Esophagus squamous epithelium (tissue), 5 donors: ENCODE measurements around the gene PEX6. TPM values are rescaled to one million over a fixed set of nuclear protein-coding genes. Genes with fewer than 3 reads are reported as not detected.

Experiments
- DNase-seq: peaks from one replicate; lab custom pipeline; 2025; lab: John Stamatoyannopoulos, UW
- H3K27ac ChIP-seq, 4 donors: fragments of 200-600 bp; sonication (generic); one replicate each; pipeline ENCODE4 v1.5.1; 2016 to 2019; ENCODE audit warnings: mild to moderate bottlenecking in 1 of 4
- H3K27me3 ChIP-seq, 4 donors: fragments of 200-600 bp; sonication (generic); 1 replicate in 3 of 4; 2 replicates in 1 of 4; pipeline versions ENCODE4 v1.5.1 to v1.6.0; 2017 to 2021; ENCODE audit warnings: antibody characterized with exemption in 1 of 4
- H3K36me3 ChIP-seq, 3 donors: fragments of 200-600 bp; sonication (generic); one replicate each; pipeline ENCODE4 v1.5.1; 2016 to 2019
- H3K4me1 ChIP-seq, 3 donors: fragments of 200-600 bp; sonication (generic); one replicate each; pipeline ENCODE4 v1.5.1; 2017 to 2019
- H3K4me3 ChIP-seq, 4 donors: fragments of 200-600 bp; sonication (generic); 1 replicate in 3 of 4; 2 replicates in 1 of 4; pipeline ENCODE4 v1.5.1; 2016 to 2019; ENCODE audit warnings: mild to moderate bottlenecking in 2 of 4, moderate library complexity in 1 of 4
- H3K9me3 ChIP-seq, 3 donors: fragments of 200-600 bp; sonication (generic); one replicate each; pipeline ENCODE4 v1.5.1; 2016 to 2019
- POLR2A ChIP-seq, 4 donors: fragments of 450-650 bp; IDR thresholded peaks; one replicate each; pipeline ENCODE4 v1.6.1; 2017; ENCODE audit warnings: antibody characterized with exemption in 4 of 4, mild to moderate bottlenecking in 4 of 4, moderate library complexity in 3 of 4
- WGBS, 2 donors: methylation state at CpG; one replicate each; pipeline ENCODE4 v1.1.5; 2018; 5-methylcytosine and 5-hydroxymethylcytosine counted together
- intact Hi-C: fragments of 100-400 bp; cut with DNase I; formaldehyde crosslinking; loops from one replicate; pipeline ENCODE4 v1.15.0; 2022
- total RNA-seq, 4 donors: library from RNA; depleted of rRNA; stranded (reverse); fragments of >200 nt; gene quantifications; one replicate each; pipeline ENCODE4 v1.1.0, GENCODE V29; 2016
- TF ChIP-seq, protein P1 (sequence below), 6 experiments: fragments of 450-650 bp in 4 of 6; fragments of 200-600 bp in 2 of 6; sonication (generic) in 2 of 6; IDR thresholded peaks; one replicate each; pipeline ENCODE4 v1.5.1; 2016 to 2019; ENCODE audit warnings: antibody characterized with exemption in 6 of 6, mild to moderate bottlenecking in 4 of 6, moderate library complexity in 4 of 6
- donor health status: DM: yes; HTN: yes; CAD: no.

PEX6 gene
- total RNA-seq, 4 donors from 2014 or later: 11.3 to 21.2 (median 17.1) TPM

DNA sequence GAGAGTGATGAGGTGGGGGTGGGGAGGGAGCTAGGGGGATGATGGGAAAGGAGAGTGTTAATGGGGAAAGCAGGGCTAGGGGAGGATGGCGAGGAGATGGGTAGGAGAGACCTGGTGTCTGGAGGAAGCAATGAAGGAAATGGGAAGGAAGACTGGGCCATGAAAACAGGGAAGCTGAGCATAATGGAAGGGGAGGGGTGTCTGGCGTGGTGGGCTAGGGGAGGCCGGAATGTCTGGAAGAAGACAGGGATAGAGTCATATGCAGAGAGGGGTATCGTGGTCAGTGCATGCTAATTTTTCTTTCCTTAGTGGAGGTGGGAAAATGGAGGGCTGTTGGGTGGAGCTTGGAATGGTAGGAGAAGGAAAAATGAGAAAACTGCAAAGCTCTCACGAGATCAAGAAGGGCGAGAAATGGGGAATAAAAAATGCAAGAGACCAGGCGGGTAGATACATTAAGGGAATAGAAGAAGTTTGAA, 35.5 kb upstream of the PEX6 start:
- intact Hi-C loops: no loop called here
- no peaks in the 10 kb centered on the region for H3K27me3 ChIP-seq
- TF ChIP-seq, protein P1, sequence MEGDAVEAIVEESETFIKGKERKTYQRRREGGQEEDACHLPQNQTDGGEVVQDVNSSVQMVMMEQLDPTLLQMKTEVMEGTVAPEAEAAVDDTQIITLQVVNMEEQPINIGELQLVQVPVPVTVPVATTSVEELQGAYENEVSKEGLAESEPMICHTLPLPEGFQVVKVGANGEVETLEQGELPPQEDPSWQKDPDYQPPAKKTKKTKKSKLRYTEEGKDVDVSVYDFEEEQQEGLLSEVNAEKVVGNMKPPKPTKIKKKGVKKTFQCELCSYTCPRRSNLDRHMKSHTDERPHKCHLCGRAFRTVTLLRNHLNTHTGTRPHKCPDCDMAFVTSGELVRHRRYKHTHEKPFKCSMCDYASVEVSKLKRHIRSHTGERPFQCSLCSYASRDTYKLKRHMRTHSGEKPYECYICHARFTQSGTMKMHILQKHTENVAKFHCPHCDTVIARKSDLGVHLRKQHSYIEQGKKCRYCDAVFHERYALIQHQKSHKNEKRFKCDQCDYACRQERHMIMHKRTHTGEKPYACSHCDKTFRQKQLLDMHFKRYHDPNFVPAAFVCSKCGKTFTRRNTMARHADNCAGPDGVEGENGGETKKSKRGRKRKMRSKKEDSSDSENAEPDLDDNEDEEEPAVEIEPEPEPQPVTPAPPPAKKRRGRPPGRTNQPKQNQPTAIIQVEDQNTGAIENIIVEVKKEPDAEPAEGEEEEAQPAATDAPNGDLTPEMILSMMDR (IDR thresholded peaks at IDR 0.05): no peak
- no peak for TF ChIP-seq POLR2A (IDR thresholded peaks at IDR 0.05)
- peaks cover 35 to 55% (median 44%) of the 10 kb centered on the region in 3 donors for H3K4me1 ChIP-seq
- DNase-seq: no peak
- peaks cover 21 to 59% (median 26%) of the 10 kb centered on the region in 3 donors for H3K36me3 ChIP-seq
- no peaks in the 10 kb centered on the region for H3K9me3 ChIP-seq
- H3K27ac ChIP-seq: peak overlapping the region; percentile 79 to 88 (median 86)
- H3K4me3 ChIP-seq: peak overlapping the region; percentile 68 to 91 (median 70)
- 0 to 1% methylated on average over 7 of the region's 7 CpGs for WGBS, 2 donors

DNA sequence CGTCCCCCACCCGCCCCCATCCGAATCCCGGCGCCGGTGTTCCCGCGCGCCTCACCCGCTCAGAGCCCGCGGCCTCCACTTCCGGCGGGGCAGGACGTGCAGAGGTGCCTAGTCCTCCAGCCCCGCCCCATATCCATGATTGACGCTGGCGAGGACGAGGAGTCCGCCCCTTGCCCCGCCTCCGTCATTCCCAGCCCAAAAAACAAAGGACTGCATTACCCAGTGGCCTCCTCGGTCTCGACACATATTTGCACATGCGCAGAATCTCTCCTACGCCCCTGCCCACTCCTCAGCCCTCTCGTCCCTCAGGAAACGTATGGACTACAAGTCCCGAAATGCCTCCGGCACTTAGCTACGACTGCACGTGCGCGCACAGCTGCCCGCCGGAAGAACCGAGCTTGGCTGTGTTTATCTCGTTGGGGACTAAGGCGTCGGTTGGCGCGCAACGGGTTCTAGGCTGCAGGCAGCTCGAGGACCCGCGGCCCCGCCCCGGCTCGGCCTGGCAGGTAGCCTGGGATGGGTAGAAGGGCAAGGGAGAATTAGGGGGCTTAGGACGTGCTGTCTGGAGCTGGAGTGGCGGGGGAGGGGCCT, 35.0 kb upstream of the PEX6 start, which contains the start of the genes KLHDC3 and MEA1:
TSS of gene KLHDC3 (plus strand) at position 407 of the 591 bp plus-strand sequence. CDS start 2,944 bp downstream, outside the sequence.
TSS of gene MEA1 (minus strand) at position 104 of the 591 bp plus-strand sequence. CDS start 133 bp downstream, outside the sequence.
- peaks cover 35 to 55% (median 44%) of the 10 kb centered on the region in 3 donors for H3K4me1 ChIP-seq
- intact Hi-C loops: no loop called here
- 0% methylated on average over 7 to 10 of the region's 51 CpGs for WGBS, 2 donors
- TF ChIP-seq, protein P1 (IDR thresholded peaks at IDR 0.05): peak in 1 of 6 experiments; percentile 15
- TF ChIP-seq POLR2A (IDR thresholded peaks at IDR 0.05): peak in 1 of 4 donors; percentile 49
- H3K9me3 ChIP-seq: no peaks in the 10 kb centered on the region
- peaks cover 22 to 59% (median 26%) of the 10 kb centered on the region in 3 donors for H3K36me3 ChIP-seq
- H3K27me3 ChIP-seq: no peaks in the 10 kb centered on the region
- peak within 1 kb of the TSS; percentile 79 to 88 (median 86) for H3K27ac ChIP-seq
- H3K4me3 ChIP-seq: peak within 1 kb of the TSS; percentile 68 to 91 (median 70)
- peak; percentile 96 for DNase-seq

DNA sequence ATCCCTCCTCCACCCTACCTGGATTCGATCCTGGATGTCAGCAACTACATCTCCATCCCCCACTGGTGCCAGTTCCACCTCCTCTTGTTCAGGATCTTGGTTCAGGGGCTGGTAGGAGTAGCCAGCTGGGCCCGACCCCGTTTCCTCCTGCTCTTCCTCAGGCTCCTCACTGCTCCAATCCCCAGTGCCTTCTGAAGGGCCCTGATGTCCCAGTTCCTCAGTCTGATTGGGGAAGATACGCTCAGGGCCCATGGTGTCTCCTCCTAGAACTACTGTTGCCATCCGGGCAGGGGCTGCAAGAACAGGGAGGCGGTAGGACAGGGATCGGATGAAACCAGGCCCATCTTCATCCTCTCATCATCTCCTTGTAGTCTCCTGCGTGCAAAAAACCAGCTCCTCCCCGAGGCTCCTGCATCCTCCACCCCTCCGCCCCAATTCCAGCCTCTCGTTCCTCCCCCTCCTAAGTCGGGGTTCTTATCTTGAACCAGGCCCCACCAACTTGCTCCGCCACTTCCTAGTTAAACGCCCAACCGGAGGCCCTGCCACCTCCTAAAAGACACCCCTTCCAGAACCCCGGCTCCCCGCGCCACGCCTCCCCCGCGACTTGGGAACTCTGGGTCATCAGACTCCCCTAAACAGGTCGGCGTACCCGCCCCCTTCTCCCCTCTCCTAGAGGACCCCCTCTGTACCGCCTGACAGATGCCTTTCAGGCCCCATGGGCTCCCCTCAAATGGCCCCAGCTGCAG, 34.3 kb upstream of the PEX6 start:
- peak overlapping the region; percentile 78 to 88 (median 82) for H3K27ac ChIP-seq
- intact Hi-C loops: no loop called here
- TF ChIP-seq, protein P1 (IDR thresholded peaks at IDR 0.05): no peak
- TF ChIP-seq POLR2A (IDR thresholded peaks at IDR 0.05): no peak
- WGBS, 2 donors: 0% methylated on average over 12 to 14 of the region's 25 CpGs
- peak; percentile 74 for DNase-seq
- peak overlapping the region; percentile 68 to 91 (median 70) for H3K4me3 ChIP-seq
- peaks cover 35 to 55% (median 44%) of the 10 kb centered on the region in 3 donors for H3K4me1 ChIP-seq
- H3K9me3 ChIP-seq: no peaks in the 10 kb centered on the region
- H3K36me3 ChIP-seq: peaks cover 20 to 59% (median 21%) of the 10 kb centered on the region in 3 donors
- H3K27me3 ChIP-seq: no peaks in the 10 kb centered on the region

DNA sequence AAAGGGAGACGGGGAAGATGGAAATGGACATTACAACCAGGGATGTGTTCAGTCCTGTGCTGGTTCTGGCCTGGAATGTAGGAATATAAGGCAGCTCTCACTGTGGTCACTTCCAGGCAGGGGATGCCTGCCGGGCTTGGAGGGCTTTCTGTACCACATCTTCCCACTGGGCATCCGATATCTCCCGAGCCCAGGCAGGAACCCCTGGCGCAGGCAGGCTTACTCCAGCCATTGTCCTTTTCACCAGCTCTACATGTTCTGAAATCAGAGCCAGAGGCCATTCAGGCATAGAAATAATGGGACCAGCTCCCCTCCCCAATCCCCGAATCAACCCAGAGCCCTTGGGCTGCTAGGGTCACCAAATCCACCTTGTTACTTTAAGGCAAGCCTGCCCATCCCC, 33.4 kb upstream of the PEX6 start:
- Histone ChIP-seq H3K27ac (peak overlapping the region in 1 of 4 donors; percentile 81), H3K4me3 (peak overlapping the region in 1 of 4 donors; percentile 68), H3K36me3 (peaks cover 14 to 59% (median 15%) of the 10 kb centered on the region in 3 donors), H3K9me3 (no peaks in the 10 kb centered on the region), H3K4me1 (peaks cover 35 to 50% (median 41%) of the 10 kb centered on the region in 3 donors), H3K27me3 (no peaks in the 10 kb centered on the region)
- TF ChIP-seq, protein P1 (IDR thresholded peaks at IDR 0.05): no peak
- TF ChIP-seq POLR2A (IDR thresholded peaks at IDR 0.05): no peak
- WGBS, 2 donors: 39 to 73% methylated on average over 5 to 6 of the region's 6 CpGs
- intact Hi-C loops: no loop called here
- DNase-seq: no peak
